ENCODE measurements around the gene MIA3. TPM values are rescaled to one million over a fixed set of nuclear protein-coding genes. Genes with fewer than 3 reads are reported as not detected.

MIA3 gene
- total and polyA plus RNA-seq, 2 donors, result 37.3 to 64.2 TPM

GRCh38 chr1:222711319-222712252 lies 93.7 kb downstream of the MIA3 start:
- WGBS, result under 1% methylated on average over 42 of the region's 42 CpGs
- H3K27ac ChIP-seq (ENCODE audit: low read depth), result peak overlapping the region; percentile 90
- DNase-seq (ENCODE audit: extremely low spot score), result peak; percentile 21
- peak overlapping the region; percentile 66 for H3K4me3 ChIP-seq (ENCODE audit: low read depth, low read length)
- peaks cover 1% of the 10 kb centered on the region for H3K36me3 ChIP-seq (ENCODE audit: insufficient read depth)
- peaks cover 1% of the 10 kb centered on the region for H3K4me1 ChIP-seq (ENCODE audit: insufficient read depth)

- Histone ChIP-seq H3K27ac (ENCODE audit: low read depth) (peak within 1 kb of the TSS; percentile 99), H3K4me3 (ENCODE audit: low read depth, low read length) (peak within 1 kb of the TSS; percentile 66), H3K36me3 (ENCODE audit: insufficient read depth) (peaks cover 1% of the 10 kb centered on the region), H3K4me1 (ENCODE audit: insufficient read depth) (peaks cover 1% of the 10 kb centered on the region)
- peak; percentile 81 for DNase-seq (ENCODE audit: extremely low spot score)
- WGBS, result 5% methylated on average over 55 of the region's 62 CpGs
These were observed 94.6 kb downstream of the MIA3 start, which contains the start of the genes AIDA and BROX for GRCh38 chr1:222712253-222713090. AIDA (minus strand) TSS chr1:222712491; CDS start chr1:222712317, 174 bp downstream. BROX (plus strand) TSS chr1:222712564; CDS start chr1:222715700, 3,136 bp downstream.

- peaks cover 1% of the 10 kb centered on the region for H3K4me1 ChIP-seq (ENCODE audit: insufficient read depth)
- DNase-seq (ENCODE audit: extremely low spot score), result peak; percentile 93
- under 1% methylated on average over 39 of the region's 39 CpGs for WGBS
These were observed 95.4 kb downstream of the MIA3 start for GRCh38 chr1:222713091-222713961.

GRCh38 chr1:222716393-222716792 lies 98.5 kb downstream of the MIA3 start:
- Histone ChIP-seq H3K4me1 (ENCODE audit: insufficient read depth) (no peaks in the 10 kb centered on the region), H3K36me3 (ENCODE audit: insufficient read depth) (peaks cover 4% of the 10 kb centered on the region), H3K27ac (ENCODE audit: low read depth) (no peak overlapping the region), H3K4me3 (ENCODE audit: low read depth, low read length) (no peak overlapping the region)
- 97% methylated on average over 2 of the region's 2 CpGs for WGBS
- no peak for DNase-seq (ENCODE audit: extremely low spot score)

More at GRCh38 chr1:222713091-222713961, 95.4 kb downstream of the MIA3 start:
- H3K36me3 ChIP-seq (ENCODE audit: insufficient read depth), result peaks cover 1% of the 10 kb centered on the region
- H3K27ac ChIP-seq (ENCODE audit: low read depth), result peak overlapping the region; percentile 99
- H3K4me3 ChIP-seq (ENCODE audit: low read depth, low read length), result peak overlapping the region; percentile 66

Other genes starting within 250 kb of the MIA3 start
- gene HHIPL2, start 70.0 kb upstream of the MIA3 start, total RNA-seq, result 0.53 TPM
- gene HHIPL2, start 70.0 kb upstream of the MIA3 start, polyA plus RNA-seq, result not detected
- 23.4 TPM for gene TAF1A, start 28.2 kb upstream of the MIA3 start, total RNA-seq
- gene TAF1A, start 28.2 kb upstream of the MIA3 start, polyA plus RNA-seq, result 3.3 TPM
- gene AIDA, start 94.4 kb downstream of the MIA3 start, total RNA-seq, result 93.1 TPM
- gene AIDA, start 94.4 kb downstream of the MIA3 start, polyA plus RNA-seq, result 65.7 TPM
- gene BROX, start 94.5 kb downstream of the MIA3 start, total RNA-seq, result 79.3 TPM
- 13.9 TPM for gene BROX, start 94.5 kb downstream of the MIA3 start, polyA plus RNA-seq
- 0.53 TPM for gene FAM177B, start 119.1 kb downstream of the MIA3 start, total RNA-seq
- 0.41 TPM for gene FAM177B, start 119.1 kb downstream of the MIA3 start, polyA plus RNA-seq
- 23.1 TPM for gene DISP1, start 196.9 kb downstream of the MIA3 start, total RNA-seq
- gene DISP1, start 196.9 kb downstream of the MIA3 start, polyA plus RNA-seq, result 8.5 TPM